GM18505 (cell line): ENCODE results near the gene HAUS1.

Source experiments
- ATAC-seq: cut with Tn5 transposase; IDR thresholded peaks from one replicate; pipeline ENCODE4 v1.9.1; 2021; ENCODE audit not compliant: unreplicated experiment
- POLR2A ChIP-seq: IDR thresholded peaks from 4 replicates; pipeline ENCODE4 v1.6.1; 2011; ENCODE audit warnings: borderline replicate concordance; ENCODE audit not compliant: insufficient read depth, insufficient read length; ENCODE audit errors: extremely low read depth

The HAUS1 gene

GRCh38 chr18:46173393-46174341 is 69.5 kb downstream of the HAUS1 start:
- peak; percentile 92 for TF ChIP-seq POLR2A
- ATAC-seq: peak; percentile 88

GRCh38 chr18:46174342-46175041 is 70.3 kb downstream of the HAUS1 start:
- peak; percentile 53 for TF ChIP-seq POLR2A
- ATAC-seq: peak; percentile 20

- no peak for ATAC-seq
- no peak for TF ChIP-seq POLR2A
Measured at GRCh38 chr18:46176001-46176400, 71.8 kb downstream of the HAUS1 start.
